ENCODE measurements around the gene CHD9. TPM values are rescaled to one million over a fixed set of nuclear protein-coding genes. Genes with fewer than 3 reads are reported as not detected.

Gene CHD9
- total RNA-seq, 1 experiment from 2014 or later: 18.9 TPM

- no peak for ATAC-seq
- Histone ChIP-seq H3K27ac (ENCODE audit: low read depth, low read length) (no peak overlapping the region), H3K9me3 (ENCODE audit: control insufficient read depth in 1 of 2, insufficient read depth in 1 of 2, low read depth in 1 of 2, low read length in 2 of 2) (no peaks in the 10 kb centered on the region), H3K27me3 (ENCODE audit: insufficient read depth, low read length) (no peaks in the 10 kb centered on the region), H3K9me2 (ENCODE audit: insufficient read depth) (no peaks in the 10 kb centered on the region), H3K79me2 (ENCODE audit: insufficient read depth, low read length) (peaks cover 54% of the 10 kb centered on the region), H2AFZ (ENCODE audit: low read depth, low read length, poor library complexity, severe bottlenecking) (no peak overlapping the region), H3K9ac (ENCODE audit: low read length) (no peak overlapping the region), H4K20me1 (ENCODE audit: insufficient read depth) (no peaks in the 10 kb centered on the region), H3K36me3 (ENCODE audit: control insufficient read depth in 1 of 2, insufficient read depth in 2 of 2, low read length in 2 of 2) (peaks cover 0 to 4% of the 10 kb centered on the region in 2 experiments; a peak in 1 of 4 replicates), H3K4me1 (ENCODE audit: control insufficient read depth in 1 of 2, insufficient read depth in 2 of 2, low read length in 2 of 2) (peaks cover 13 to 19% of the 10 kb centered on the region in 2 experiments), H3K4me3 (replicated peaks in 1 of 2; ENCODE audit: low read depth in 1 of 2, low read length in 2 of 2) (no peak overlapping the region), H3K4me2 (ENCODE audit: low read length) (no peak overlapping the region)
- intact Hi-C loops (cut with micrococcal nuclease): no loop called here
- no TSS peak for BruUV-seq (replicated peaks)
- ChIA-PET RAD21 (ENCODE audit: low non-redundant PET in 1 of 2, low total read pairs in 2 of 2, uncharacterized antibody in 2 of 2, unreplicated experiment in 2 of 2) (no interaction called here), POLR2A (no interaction called here), CTCF (interaction anchor here (1.0 kb wide), 1 partner anchor 26 kb away, joined by 3 read pairs; no protein-coding TSS in a partner anchor)
- TF ChIP-seq JUND (IDR thresholded peaks at IDR 0.05) (no peak), ELF1 (IDR thresholded peaks at IDR 0.05; ENCODE audit: borderline replicate concordance, low read depth) (no peak), ATF3 (IDR thresholded peaks at IDR 0.05) (no peak), RAD21 (IDR thresholded peaks at IDR 0.05; ENCODE audit: low read depth) (no peak), YY1 (IDR thresholded peaks at IDR 0.05; ENCODE audit: extremely low read depth, insufficient replicate concordance, low read depth, low read length) (no peak), SRF (IDR thresholded peaks at IDR 0.05; ENCODE audit: low read depth) (no peak), MAX (IDR thresholded peaks at IDR 0.05) (no peak), CBX3 (IDR thresholded peaks at IDR 0.05; ENCODE audit: low read depth) (no peak), TCF7L2 (IDR thresholded peaks at IDR 0.05; ENCODE audit: borderline replicate concordance, extremely low read depth, insufficient read depth, insufficient read length) (no peak)
- no peak for DNase-seq (ENCODE audit: low read depth, low spot score)
Observed at GRCh38 chr16:53103811-53104210, 49.0 kb downstream of the CHD9 start.

DNA sequence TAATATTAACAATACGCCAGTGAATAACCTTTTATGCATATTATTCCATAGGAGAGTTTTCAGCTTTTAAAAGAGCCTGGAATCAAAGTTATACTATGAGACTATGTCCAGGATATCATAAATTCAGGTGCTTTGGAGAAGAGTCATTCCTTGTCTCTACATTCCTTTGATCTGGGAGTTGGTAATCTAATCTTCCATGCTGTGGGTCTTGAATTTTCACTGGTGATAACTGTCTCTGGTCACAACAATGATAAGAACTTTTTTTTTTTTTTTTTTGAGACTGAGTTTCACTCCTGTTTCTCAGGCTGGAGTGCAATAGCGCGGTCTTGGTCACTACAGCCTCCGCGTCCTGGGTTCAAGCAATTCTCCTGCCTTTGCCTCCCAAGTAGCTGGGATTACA is 50.8 kb downstream of the CHD9 start:
- CTCF ChIA-PET: no interaction called here
- peaks cover 0 to 4% of the 10 kb centered on the region in 2 experiments; a peak in 1 of 4 replicates for H3K36me3 ChIP-seq (ENCODE audit: control insufficient read depth in 1 of 2, insufficient read depth in 2 of 2, low read length in 2 of 2)
- intact Hi-C loops (cut with micrococcal nuclease): no loop called here
- peaks cover under 1 to 1% of the 10 kb centered on the region in 2 experiments; a peak in 3 of 4 replicates for H3K4me1 ChIP-seq (ENCODE audit: control insufficient read depth in 1 of 2, insufficient read depth in 2 of 2, low read length in 2 of 2)
- no peak overlapping the region for H3K4me3 ChIP-seq (replicated peaks in 1 of 2; ENCODE audit: low read depth in 1 of 2, low read length in 2 of 2)
- no peak overlapping the region for H2AFZ ChIP-seq (ENCODE audit: low read depth, low read length, poor library complexity, severe bottlenecking)
- DNase-seq (ENCODE audit: low read depth, low spot score) (no peak), ATAC-seq (no peak)
- H3K4me2 ChIP-seq (ENCODE audit: low read length): no peak overlapping the region
- POLR2A ChIA-PET: no interaction called here
- no peaks in the 10 kb centered on the region for H3K9me2 ChIP-seq (ENCODE audit: insufficient read depth)
- H3K9me3 ChIP-seq (ENCODE audit: control insufficient read depth in 1 of 2, insufficient read depth in 1 of 2, low read depth in 1 of 2, low read length in 2 of 2): no peaks in the 10 kb centered on the region
- no peaks in the 10 kb centered on the region for H3K27me3 ChIP-seq (ENCODE audit: insufficient read depth, low read length)
- no peak overlapping the region for H3K27ac ChIP-seq (ENCODE audit: low read depth, low read length)
- H3K9ac ChIP-seq (ENCODE audit: low read length): no peak overlapping the region
- RAD21 ChIA-PET (ENCODE audit: low non-redundant PET in 1 of 2, low total read pairs in 2 of 2, uncharacterized antibody in 2 of 2, unreplicated experiment in 2 of 2): no interaction called here
- H4K20me1 ChIP-seq (ENCODE audit: insufficient read depth): no peaks in the 10 kb centered on the region
- peaks cover 37% of the 10 kb centered on the region for H3K79me2 ChIP-seq (ENCODE audit: insufficient read depth, low read length)
- no TSS peak for BruUV-seq (replicated peaks)
- TF ChIP-seq POLR2A (IDR thresholded peaks at IDR 0.05; ENCODE audit: borderline replicate concordance, extremely low read depth, insufficient read depth, insufficient read length): no peak
- TF ChIP-seq SRF (IDR thresholded peaks at IDR 0.05; ENCODE audit: low read depth): no peak
- TF ChIP-seq JUND (IDR thresholded peaks at IDR 0.05): no peak
- no peak for TF ChIP-seq POLR2AphosphoS5 (IDR thresholded peaks at IDR 0.05; ENCODE audit: low read depth, low read length)
- TF ChIP-seq, protein P1, sequence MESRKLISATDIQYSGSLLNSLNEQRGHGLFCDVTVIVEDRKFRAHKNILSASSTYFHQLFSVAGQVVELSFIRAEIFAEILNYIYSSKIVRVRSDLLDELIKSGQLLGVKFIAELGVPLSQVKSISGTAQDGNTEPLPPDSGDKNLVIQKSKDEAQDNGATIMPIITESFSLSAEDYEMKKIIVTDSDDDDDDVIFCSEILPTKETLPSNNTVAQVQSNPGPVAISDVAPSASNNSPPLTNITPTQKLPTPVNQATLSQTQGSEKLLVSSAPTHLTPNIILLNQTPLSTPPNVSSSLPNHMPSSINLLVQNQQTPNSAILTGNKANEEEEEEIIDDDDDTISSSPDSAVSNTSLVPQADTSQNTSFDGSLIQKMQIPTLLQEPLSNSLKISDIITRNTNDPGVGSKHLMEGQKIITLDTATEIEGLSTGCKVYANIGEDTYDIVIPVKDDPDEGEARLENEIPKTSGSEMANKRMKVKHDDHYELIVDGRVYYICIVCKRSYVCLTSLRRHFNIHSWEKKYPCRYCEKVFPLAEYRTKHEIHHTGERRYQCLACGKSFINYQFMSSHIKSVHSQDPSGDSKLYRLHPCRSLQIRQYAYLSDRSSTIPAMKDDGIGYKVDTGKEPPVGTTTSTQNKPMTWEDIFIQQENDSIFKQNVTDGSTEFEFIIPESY (IDR thresholded peaks at IDR 0.05; ENCODE audit: extremely low read depth, insufficient replicate concordance, low read length): no peak
- TF ChIP-seq ZNF274 (IDR thresholded peaks at IDR 0.05; ENCODE audit: low read depth, low read length): no peak
- no peak for TF ChIP-seq REST (IDR thresholded peaks at IDR 0.05; ENCODE audit: low read depth)
- no peak for TF ChIP-seq EZH2 (IDR thresholded peaks at IDR 0.05)
- TF ChIP-seq SIN3A (IDR thresholded peaks at IDR 0.05; ENCODE audit: low read depth): no peak

Measured in HCT116 (cell line).